GM13977 (cell line): ENCODE measurements around the gene MMP28.

ENCODE experiments used
- DNase-seq: peaks from one replicate; pipeline ENCODE4 v3.0.0; 2012; ENCODE audit warnings: low spot score
- CTCF ChIP-seq: IDR thresholded peaks from 2 replicates; pipeline ENCODE4 v1.5.1; 2012; ENCODE audit warnings: mild to moderate bottlenecking, control low read depth; ENCODE audit not compliant: insufficient read depth; ENCODE audit errors: extremely low read depth, missing control alignments
- in situ Hi-C: fragments of 300-500 bp; cut with MboI; formaldehyde crosslinking; loops from one replicate; pipeline ENCODE4 v1.12.0; 2022; ENCODE audit warnings: low sequenced_read_pairs, low pct_unique_long_range_greater_than_20kb, mixed read lengths, inconsistent platforms; ENCODE audit not compliant: unreplicated experiment

MMP28 gene

GRCh38 chr17:35726127-35726952 lies 69.1 kb downstream of the MMP28 start:
- no peak for TF ChIP-seq CTCF
- no peak for DNase-seq
- in situ Hi-C loops = loop anchor here (25.0 kb wide), 1 partner anchor 114 kb away; no protein-coding TSS in a partner anchor

GRCh38 chr17:35725802-35726126 lies 69.7 kb downstream of the MMP28 start:
- TF ChIP-seq CTCF = no peak
- DNase-seq = no peak
- in situ Hi-C loops = loop anchor here (25.0 kb wide), 1 partner anchor 113 kb away; no protein-coding TSS in a partner anchor

GRCh38 chr17:35725058-35725457 lies 70.4 kb downstream of the MMP28 start:
- DNase-seq = no peak
- no peak for TF ChIP-seq CTCF
- in situ Hi-C loops = loop anchor here (25.0 kb wide), 1 partner anchor 113 kb away; no protein-coding TSS in a partner anchor

GRCh38 chr17:35723735-35724134 lies 71.7 kb downstream of the MMP28 start:
- in situ Hi-C loops = no loop called here
- no peak for DNase-seq
- no peak for TF ChIP-seq CTCF

GRCh38 chr17:35717475-35717874 lies 78.0 kb downstream of the MMP28 start:
- in situ Hi-C loops = no loop called here
- no peak for TF ChIP-seq CTCF
- no peak for DNase-seq

GRCh38 chr17:35716897-35717465 lies 78.5 kb downstream of the MMP28 start:
- no peak for DNase-seq
- in situ Hi-C loops = no loop called here
- TF ChIP-seq CTCF = no peak
